Measurements from ENCODE around the gene MUCL3. TPM values are rescaled to one million over a fixed set of nuclear protein-coding genes. Genes with fewer than 3 reads are reported as not detected.
"Not testable (repeated sequence)": the region's sequence is repeated elsewhere in the genome, so short reads cannot be mapped to it uniquely, and the experiment has no call there.

The MUCL3 gene
- total RNA-seq, 1 donor from 2014 or later, result not detected

GRCh38 chr6:30966154-30966553, 25.4 kb downstream of the MUCL3 start:
- Mint-ChIP-seq H3K27ac (ENCODE audit: unreplicated experiment) (no peak overlapping the region), H3K9me3 (ENCODE audit: unreplicated experiment) (peaks cover 6% of the 10 kb centered on the region), H3K27me3 (ENCODE audit: unreplicated experiment) (peaks cover 5% of the 10 kb centered on the region), H3K4me3 (ENCODE audit: unreplicated experiment) (no peak overlapping the region), H3K4me1 (ENCODE audit: low read depth, unreplicated experiment) (no peaks in the 10 kb centered on the region), H3K36me3 (ENCODE audit: unreplicated experiment) (peaks cover 5% of the 10 kb centered on the region)
- TF ChIP-seq, protein P1, sequence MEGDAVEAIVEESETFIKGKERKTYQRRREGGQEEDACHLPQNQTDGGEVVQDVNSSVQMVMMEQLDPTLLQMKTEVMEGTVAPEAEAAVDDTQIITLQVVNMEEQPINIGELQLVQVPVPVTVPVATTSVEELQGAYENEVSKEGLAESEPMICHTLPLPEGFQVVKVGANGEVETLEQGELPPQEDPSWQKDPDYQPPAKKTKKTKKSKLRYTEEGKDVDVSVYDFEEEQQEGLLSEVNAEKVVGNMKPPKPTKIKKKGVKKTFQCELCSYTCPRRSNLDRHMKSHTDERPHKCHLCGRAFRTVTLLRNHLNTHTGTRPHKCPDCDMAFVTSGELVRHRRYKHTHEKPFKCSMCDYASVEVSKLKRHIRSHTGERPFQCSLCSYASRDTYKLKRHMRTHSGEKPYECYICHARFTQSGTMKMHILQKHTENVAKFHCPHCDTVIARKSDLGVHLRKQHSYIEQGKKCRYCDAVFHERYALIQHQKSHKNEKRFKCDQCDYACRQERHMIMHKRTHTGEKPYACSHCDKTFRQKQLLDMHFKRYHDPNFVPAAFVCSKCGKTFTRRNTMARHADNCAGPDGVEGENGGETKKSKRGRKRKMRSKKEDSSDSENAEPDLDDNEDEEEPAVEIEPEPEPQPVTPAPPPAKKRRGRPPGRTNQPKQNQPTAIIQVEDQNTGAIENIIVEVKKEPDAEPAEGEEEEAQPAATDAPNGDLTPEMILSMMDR (IDR thresholded peaks at IDR 0.05; ENCODE audit: partially characterized antibody, unreplicated experiment), result no peak
- no peak for DNase-seq

- not testable (repeated sequence) for H3K9me3 Mint-ChIP-seq (ENCODE audit: unreplicated experiment); H3K27ac Mint-ChIP-seq (ENCODE audit: unreplicated experiment); H3K4me1 Mint-ChIP-seq (ENCODE audit: low read depth, unreplicated experiment); DNase-seq; H3K36me3 Mint-ChIP-seq (ENCODE audit: unreplicated experiment); H3K4me3 Mint-ChIP-seq (ENCODE audit: unreplicated experiment)
- peaks cover 13% of the 10 kb centered on the region for H3K27me3 Mint-ChIP-seq (ENCODE audit: unreplicated experiment)
Observed at GRCh38 chr6:30969171-30969570, 28.4 kb downstream of the MUCL3 start.

- Mint-ChIP-seq H3K4me3 (ENCODE audit: unreplicated experiment) (no peak overlapping the region), H3K36me3 (ENCODE audit: unreplicated experiment) (no peaks in the 10 kb centered on the region), H3K27me3 (ENCODE audit: unreplicated experiment) (peaks cover 9% of the 10 kb centered on the region), H3K4me1 (ENCODE audit: low read depth, unreplicated experiment) (no peaks in the 10 kb centered on the region), H3K27ac (ENCODE audit: unreplicated experiment) (no peak overlapping the region), H3K9me3 (ENCODE audit: unreplicated experiment) (peaks cover 3% of the 10 kb centered on the region)
- no peak for DNase-seq
- TF ChIP-seq, protein P1 (IDR thresholded peaks at IDR 0.05; ENCODE audit: partially characterized antibody, unreplicated experiment), result no peak
Observed at GRCh38 chr6:30970946-30971345, 30.2 kb downstream of the MUCL3 start.

DNA sequence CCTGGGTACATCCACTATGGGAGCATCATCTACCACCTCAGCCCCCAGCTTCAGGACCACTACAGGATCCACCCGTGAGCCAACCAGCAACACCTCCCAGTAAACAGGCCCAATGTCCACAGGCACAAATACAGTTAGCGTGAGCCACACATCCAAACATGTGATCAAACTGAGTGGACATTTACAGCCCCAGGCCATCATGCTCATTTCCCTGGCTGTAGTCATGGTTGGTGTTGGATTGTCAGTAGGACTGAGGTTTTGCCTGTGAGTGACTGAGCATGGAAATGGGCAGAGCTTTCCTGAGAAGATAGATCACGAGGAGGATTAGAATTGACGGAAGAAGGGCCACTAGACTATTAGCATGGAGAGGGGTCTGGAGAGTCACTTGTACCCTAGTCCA, 32.0 kb downstream of the MUCL3 start:
- no peak for DNase-seq
- TF ChIP-seq, protein P1 (IDR thresholded peaks at IDR 0.05; ENCODE audit: partially characterized antibody, unreplicated experiment), result no peak
- peaks cover 3% of the 10 kb centered on the region for H3K9me3 Mint-ChIP-seq (ENCODE audit: unreplicated experiment)
- no peaks in the 10 kb centered on the region for H3K4me1 Mint-ChIP-seq (ENCODE audit: low read depth, unreplicated experiment)
- peaks cover 8% of the 10 kb centered on the region for H3K27me3 Mint-ChIP-seq (ENCODE audit: unreplicated experiment)
- H3K36me3 Mint-ChIP-seq (ENCODE audit: unreplicated experiment), result no peaks in the 10 kb centered on the region
- no peak overlapping the region for H3K27ac Mint-ChIP-seq (ENCODE audit: unreplicated experiment)
- H3K4me3 Mint-ChIP-seq (ENCODE audit: unreplicated experiment), result no peak overlapping the region

GRCh38 chr6:30974490-30975252, 33.9 kb downstream of the MUCL3 start:
- Mint-ChIP-seq H3K27me3 (ENCODE audit: unreplicated experiment) (peaks cover 9% of the 10 kb centered on the region), H3K36me3 (ENCODE audit: unreplicated experiment) (no peaks in the 10 kb centered on the region), H3K27ac (ENCODE audit: unreplicated experiment) (no peak overlapping the region), H3K4me1 (ENCODE audit: low read depth, unreplicated experiment) (no peaks in the 10 kb centered on the region), H3K4me3 (ENCODE audit: unreplicated experiment) (no peak overlapping the region), H3K9me3 (ENCODE audit: unreplicated experiment) (peaks cover 3% of the 10 kb centered on the region)
- TF ChIP-seq, protein P1 (IDR thresholded peaks at IDR 0.05; ENCODE audit: partially characterized antibody, unreplicated experiment), result no peak
- no peak for DNase-seq
